Activated gamma-delta T cell (primary cell): Measurements from ENCODE around the gene CPLX1.

ENCODE experiments used
- DNase-seq: peaks from one replicate; lab custom pipeline; 2025; lab: John Stamatoyannopoulos, UW

CPLX1 gene

DNA sequence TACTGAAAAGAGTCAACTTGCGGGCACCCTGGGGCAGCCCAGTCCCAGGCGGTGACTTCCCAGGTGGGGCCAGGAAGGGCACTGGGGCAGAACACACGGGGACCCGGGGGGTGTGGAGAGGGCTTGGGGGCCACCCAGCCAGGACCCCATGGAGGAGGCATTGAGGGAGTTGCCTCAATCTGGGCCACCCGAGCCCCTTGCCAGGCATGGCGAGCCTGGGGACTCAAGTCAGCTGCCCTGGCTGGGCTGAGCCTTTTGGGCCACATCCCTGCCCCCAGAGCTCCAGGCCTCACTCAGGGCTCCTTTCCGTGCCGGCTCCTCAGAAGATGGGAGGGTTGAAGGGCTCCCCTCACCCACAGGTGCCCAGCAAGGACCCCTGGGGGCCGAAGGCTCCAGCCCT, 6.6 kb upstream of the CPLX1 start:
- DNase-seq, result no peak

DNA sequence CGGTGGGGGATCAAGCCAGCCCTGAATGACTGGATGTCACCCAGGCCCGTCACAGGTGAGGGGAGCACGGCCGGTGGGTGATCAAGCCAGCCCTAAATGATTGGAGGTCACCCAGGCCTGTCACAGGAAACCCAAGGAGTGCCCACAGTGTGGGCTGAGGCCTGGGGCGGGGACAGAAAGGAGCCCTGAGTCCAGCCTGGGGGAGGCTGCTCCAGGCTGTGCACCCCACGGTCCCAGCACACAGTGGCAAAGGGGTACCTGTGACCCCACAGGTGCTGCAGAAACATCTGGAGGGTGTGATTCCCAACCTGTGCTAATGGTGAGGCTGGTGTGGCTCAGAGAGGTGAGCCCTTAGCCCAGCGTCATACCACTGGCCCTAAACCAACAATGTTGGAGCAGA, 6.2 kb upstream of the CPLX1 start:
- no peak for DNase-seq

DNA sequence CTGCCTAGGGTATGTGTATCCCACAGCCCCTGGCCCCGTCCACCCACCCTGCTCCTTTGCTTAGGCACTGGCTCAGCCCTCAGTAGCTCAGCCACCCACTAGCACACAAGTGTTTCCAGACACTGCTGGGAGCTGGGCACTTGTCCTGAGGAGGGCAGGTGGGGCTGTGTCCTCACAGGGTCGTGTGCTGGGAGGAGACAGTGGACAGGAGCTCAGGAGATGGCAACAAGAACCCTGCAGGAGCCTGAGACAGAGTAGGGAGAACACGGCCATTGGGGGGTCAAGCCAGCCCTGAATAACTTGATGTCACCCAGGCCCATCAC, 5.5 kb upstream of the CPLX1 start:
- DNase-seq, result no peak

GRCh38 chr4:830601-831482, 4.9 kb upstream of the CPLX1 start:
- DNase-seq, result no peak

DNA sequence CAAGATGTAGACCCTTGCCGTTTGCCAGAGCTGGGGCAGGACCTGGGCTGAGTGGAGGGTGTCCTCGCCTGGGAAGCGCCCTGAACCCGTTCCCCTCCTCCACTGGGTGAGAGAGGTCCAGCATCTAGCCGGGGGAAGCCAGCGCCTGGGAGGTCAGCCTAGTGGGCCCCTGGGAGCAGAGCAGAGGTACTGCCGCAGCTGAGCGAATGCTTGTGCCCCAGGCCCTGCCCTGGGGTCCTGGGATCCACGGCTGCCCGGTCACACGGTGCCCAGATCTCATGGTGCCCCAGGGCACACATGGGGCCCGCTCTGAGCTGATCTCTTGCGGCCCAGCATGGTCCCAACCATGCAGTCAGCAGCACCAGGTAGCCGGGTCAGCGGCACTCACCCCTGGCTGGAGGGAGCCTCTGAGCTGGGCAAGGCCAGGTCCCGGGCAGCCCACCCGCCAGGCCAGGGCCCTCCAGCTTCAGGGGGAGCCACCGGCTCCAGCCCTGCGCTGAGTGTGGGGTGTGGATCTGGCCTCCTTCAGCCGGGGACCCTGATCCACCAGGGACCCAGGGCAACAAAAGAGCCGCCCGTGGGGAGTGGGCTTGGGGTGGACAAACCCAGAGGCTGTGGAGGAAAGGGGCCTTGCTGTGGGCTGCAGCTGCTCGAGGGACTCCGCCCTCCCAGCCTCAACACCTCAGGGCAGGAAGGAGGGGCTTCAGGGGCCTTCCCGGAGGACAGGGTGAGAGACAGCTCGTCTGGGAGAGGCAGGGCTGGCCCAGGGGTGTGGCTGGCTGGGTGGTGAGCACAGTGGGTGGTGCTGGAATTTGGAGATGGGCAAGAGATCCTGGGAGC, 4.1 kb upstream of the CPLX1 start:
- DNase-seq, result no peak

- no peak for DNase-seq
Measured at GRCh38 chr4:829291-829690, 3.4 kb upstream of the CPLX1 start.

- no peak for DNase-seq
Measured at GRCh38 chr4:828641-829271, 2.8 kb upstream of the CPLX1 start.

DNA sequence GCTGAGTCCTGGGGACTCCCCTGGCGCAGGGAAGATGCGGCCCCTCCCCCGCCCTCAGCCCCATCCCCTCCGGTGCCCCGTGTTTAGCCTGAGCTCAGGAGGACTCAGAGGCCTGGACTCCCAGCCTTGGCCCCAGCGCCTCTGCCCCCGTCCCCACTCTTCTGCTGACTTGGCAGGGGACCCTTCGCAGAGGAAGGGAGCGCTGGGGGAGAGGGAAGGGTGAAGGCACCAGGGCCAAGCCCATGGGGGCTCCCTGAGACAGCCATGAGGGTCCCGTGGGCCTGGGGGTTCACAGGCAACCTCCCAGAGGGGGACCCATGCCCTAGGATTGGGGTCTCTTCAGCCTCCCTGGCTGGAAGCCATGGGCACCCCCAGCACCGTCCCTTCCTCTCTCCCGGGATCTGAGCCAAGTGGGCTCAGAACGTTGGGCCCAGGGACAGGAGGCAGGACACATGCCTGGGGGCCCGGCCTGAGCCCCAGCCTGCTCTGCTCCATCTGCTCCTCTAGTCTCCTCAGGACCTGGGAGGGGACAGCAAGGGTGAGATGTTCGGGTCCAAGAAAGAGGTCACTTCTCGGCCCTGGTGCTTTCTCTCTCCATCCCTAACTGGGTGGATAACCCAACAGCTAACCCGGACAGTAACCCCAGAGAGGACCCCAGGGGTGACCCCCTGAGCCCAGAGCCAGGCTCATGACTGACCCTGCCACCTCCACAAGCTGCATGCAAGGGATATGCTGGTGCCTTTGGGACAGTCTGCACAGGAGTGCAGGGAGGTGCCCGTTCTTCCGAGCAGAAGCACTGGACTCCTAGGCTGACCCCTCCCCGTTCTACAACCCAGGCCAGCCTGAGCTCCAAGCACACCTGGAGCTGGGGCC, 1.5 kb upstream of the CPLX1 start:
- DNase-seq, result no peak

GRCh38 chr4:826508-827208, 729 bp upstream of the CPLX1 start:
- DNase-seq, result no peak

DNA sequence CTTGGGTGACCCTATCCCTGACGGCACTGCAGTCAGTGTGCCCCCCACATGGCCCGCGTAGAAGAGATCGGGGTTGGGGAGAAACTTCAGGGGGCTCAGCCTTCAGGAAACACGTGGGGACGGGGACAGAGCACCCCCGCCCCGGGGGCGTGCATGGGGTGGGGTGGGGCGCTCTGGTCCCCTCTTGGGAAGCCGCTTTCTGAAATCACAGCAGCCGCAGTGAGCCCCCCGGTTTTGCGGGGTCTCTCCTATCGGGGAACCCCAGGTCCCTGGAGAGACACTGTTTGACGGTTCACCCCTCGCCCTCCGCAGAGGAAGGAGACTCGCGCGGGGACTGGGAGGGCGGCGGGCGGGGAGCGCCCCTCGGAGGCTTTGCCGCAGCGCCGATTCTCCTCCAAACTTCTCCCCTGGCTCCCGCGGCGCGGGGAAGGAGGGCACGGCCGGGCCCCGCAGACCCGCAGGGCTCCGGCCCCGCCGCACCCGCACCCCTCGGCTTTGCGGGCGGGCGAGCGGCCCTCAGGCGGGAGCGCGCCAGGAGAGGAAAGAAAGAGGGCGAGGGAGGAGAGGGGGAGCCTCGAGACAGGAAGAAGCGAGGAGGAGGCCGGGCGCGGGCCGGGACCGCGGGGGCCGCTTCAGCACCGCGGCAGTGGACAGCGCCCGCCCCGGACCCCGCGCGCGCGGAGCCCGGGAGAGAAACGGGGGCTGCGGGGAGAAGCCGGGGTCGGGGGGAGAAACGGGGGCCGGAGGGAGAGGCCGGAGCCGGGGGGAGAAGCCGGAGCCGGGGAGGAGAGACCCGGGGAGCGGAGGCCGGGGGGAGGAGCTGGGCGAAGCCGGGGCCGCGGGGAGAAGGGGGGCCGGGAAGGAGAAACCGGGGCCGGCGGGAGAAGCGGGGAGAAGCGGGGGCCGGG, 612 bp downstream of the CPLX1 start:
- no peak for DNase-seq

GRCh38 chr4:824461-825062, 1.4 kb downstream of the CPLX1 start:
- no peak for DNase-seq

- no peak for DNase-seq
Measured at GRCh38 chr4:823761-824460, 2.0 kb downstream of the CPLX1 start.

- no peak for DNase-seq
Measured at GRCh38 chr4:823176-823760, 2.7 kb downstream of the CPLX1 start.

DNA sequence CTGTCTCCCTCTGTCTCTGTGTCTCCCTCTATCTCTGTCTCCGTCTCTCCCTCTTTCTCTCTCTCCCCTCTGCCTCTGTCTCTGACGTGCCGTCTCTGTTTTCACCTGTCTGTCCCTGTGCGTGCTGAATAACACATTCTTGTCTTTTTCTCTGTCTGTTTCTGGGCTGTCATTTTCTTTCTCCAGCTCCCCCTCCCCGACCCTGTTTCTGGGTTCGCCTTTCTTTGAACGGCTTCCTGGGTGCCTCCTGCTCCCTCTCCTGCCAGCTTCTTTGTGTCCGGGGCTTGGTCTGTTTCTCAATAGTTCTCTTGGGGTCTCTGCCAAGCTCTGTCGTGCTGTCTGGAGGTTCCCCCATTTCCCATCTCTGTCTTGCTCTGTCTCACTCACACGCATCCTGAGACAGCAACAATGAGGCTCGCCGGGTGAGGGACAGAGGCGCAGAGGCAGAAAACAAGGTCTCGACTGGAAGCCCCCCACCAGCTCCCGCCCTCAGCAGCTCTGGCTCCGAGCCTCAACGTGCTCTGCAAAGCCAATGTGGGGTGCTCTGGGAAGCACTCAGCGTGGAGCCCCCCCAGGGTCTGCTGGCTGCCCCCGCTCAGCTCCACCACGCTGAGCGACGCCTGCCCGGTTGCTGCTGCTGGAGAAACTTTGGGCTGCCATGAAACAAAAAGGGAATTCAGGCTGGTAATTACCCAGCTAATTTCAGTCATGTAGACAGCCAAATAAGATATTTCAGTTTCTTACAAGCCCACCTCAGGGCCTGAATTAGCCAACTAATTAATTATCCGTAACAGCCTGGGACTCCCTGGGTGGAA, 3.4 kb downstream of the CPLX1 start:
- no peak for DNase-seq

- no peak for DNase-seq
Measured at GRCh38 chr4:821631-822030, 4.3 kb downstream of the CPLX1 start.

- no peak for DNase-seq
Measured at GRCh38 chr4:821181-821591, 4.7 kb downstream of the CPLX1 start.

GRCh38 chr4:820230-821172, 5.4 kb downstream of the CPLX1 start:
- DNase-seq, result no peak
